ENCODE data around the gene SYNDIG1.

SYNDIG1 gene

GRCh38 chr20:24469116-24469893 is at the start of gene SYNDIG1:
Gene SYNDIG1, plus strand, starts transcription at chr20:24469629. Its CDS starts 73,469 bp downstream, at chr20:24543098.
- DNase-seq (ENCODE audit: low read depth in 2 of 2), result no peak

GRCh38 chr20:24419786-24420185 is 49.6 kb upstream of the SYNDIG1 start:
- DNase-seq (ENCODE audit: low read depth in 2 of 2), result no peak

GRCh38 chr20:24420567-24420966 is 48.9 kb upstream of the SYNDIG1 start:
- no peak for DNase-seq (ENCODE audit: low read depth in 2 of 2)

- DNase-seq (ENCODE audit: low read depth in 2 of 2), result no peak
These were observed 48.4 kb upstream of the SYNDIG1 start for GRCh38 chr20:24421071-24421470.

- DNase-seq (ENCODE audit: low read depth in 2 of 2), result no peak
These were observed 47.2 kb upstream of the SYNDIG1 start for GRCh38 chr20:24422091-24422760.

- DNase-seq (ENCODE audit: low read depth in 2 of 2), result no peak
These were observed 45.8 kb upstream of the SYNDIG1 start for GRCh38 chr20:24423390-24424313.

GRCh38 chr20:24425523-24426135 is 43.8 kb upstream of the SYNDIG1 start:
- no peak for DNase-seq (ENCODE audit: low read depth in 2 of 2)

GRCh38 chr20:24431279-24432045 is 38.0 kb upstream of the SYNDIG1 start:
- no peak for DNase-seq (ENCODE audit: low read depth in 2 of 2)

GRCh38 chr20:24432046-24432442 is 37.4 kb upstream of the SYNDIG1 start:
- DNase-seq (ENCODE audit: low read depth in 2 of 2), result no peak

GRCh38 chr20:24436160-24436559 is 33.3 kb upstream of the SYNDIG1 start:
- DNase-seq (ENCODE audit: low read depth in 2 of 2), result no peak

GRCh38 chr20:24437196-24438082 is 32.0 kb upstream of the SYNDIG1 start:
- no peak for DNase-seq (ENCODE audit: low read depth in 2 of 2)

GRCh38 chr20:24438331-24438730 is 31.1 kb upstream of the SYNDIG1 start:
- no peak for DNase-seq (ENCODE audit: low read depth in 2 of 2)

- no peak for DNase-seq (ENCODE audit: low read depth in 2 of 2)
These were observed 29.6 kb upstream of the SYNDIG1 start for GRCh38 chr20:24439737-24440387.

- DNase-seq (ENCODE audit: low read depth in 2 of 2), result no peak
These were observed 27.8 kb upstream of the SYNDIG1 start for GRCh38 chr20:24441661-24442060.

- DNase-seq (ENCODE audit: low read depth in 2 of 2), result no peak
These were observed 26.5 kb upstream of the SYNDIG1 start for GRCh38 chr20:24442909-24443308.

GRCh38 chr20:24443436-24443835 is 26.0 kb upstream of the SYNDIG1 start:
- no peak for DNase-seq (ENCODE audit: low read depth in 2 of 2)

- no peak for DNase-seq (ENCODE audit: low read depth in 2 of 2)
These were observed 24.8 kb upstream of the SYNDIG1 start for GRCh38 chr20:24444526-24445190.

GRCh38 chr20:24445510-24446170 is 23.8 kb upstream of the SYNDIG1 start:
- no peak for DNase-seq (ENCODE audit: low read depth in 2 of 2)

Data from stimulated activated CD4-positive, alpha-beta T cell treated with anti-CD3 and anti-CD28 coated beads, Interleukin-12 subunit alpha, Interleukin-12 subunit beta, amount 100 ng/mL, for 24 hours (primary cell).